ENCODE measurements around the gene TOP3A. TPM values are rescaled to one million over a fixed set of nuclear protein-coding genes. Genes with fewer than 3 reads are reported as not detected.
"Not testable (repeated sequence)": the region's sequence is repeated elsewhere in the genome, so short reads cannot be mapped to it uniquely, and the experiment has no call there.

The TOP3A gene
- polyA plus RNA-seq, 1 donor from 2014 or later = 19.5 TPM

DNA sequence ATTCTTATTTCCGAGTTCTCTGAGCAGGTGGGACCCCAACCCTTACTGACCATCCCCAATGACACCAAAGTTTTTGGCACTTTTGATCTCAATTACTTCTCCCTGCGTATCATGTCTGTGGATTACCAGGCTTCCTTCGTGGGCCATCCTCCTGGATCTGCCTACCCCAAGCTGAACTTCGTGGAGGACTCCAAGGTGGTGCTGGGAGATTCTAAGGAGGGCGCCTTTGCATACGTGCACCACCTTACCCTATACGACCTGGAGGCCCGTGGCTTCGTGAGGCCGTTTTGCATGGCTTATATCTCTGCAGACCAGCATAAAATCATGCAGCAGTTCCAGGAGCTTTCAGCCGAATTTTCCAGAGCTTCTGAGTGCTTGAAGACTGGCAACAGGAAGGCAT lies 1.2 kb upstream of the TOP3A start:
- H3K9me3 Mint-ChIP-seq = peaks cover 0 to 1% (median 0%) of the 10 kb centered on the region in 3 donors
- H3K4me1 Mint-ChIP-seq = peaks cover 29 to 61% (median 44%) of the 10 kb centered on the region in 3 donors
- peak overlapping the region; percentile 87 to 100 (median 100) for H3K27ac Mint-ChIP-seq
- H3K27me3 Mint-ChIP-seq = no peaks in the 10 kb centered on the region
- H3K4me3 Mint-ChIP-seq = peak overlapping the region; percentile 89 to 99 (median 98)
- H3K36me3 Mint-ChIP-seq = peaks cover 1% of the 10 kb centered on the region

GRCh38 chr17:18315562-18315922 lies 748 bp upstream of the TOP3A start:
- H3K36me3 Mint-ChIP-seq = peaks cover 3% of the 10 kb centered on the region
- H3K4me3 Mint-ChIP-seq = peak overlapping the region; percentile 89 to 99 (median 98)
- H3K4me1 Mint-ChIP-seq = peaks cover 29 to 59% (median 41%) of the 10 kb centered on the region in 3 donors

DNA sequence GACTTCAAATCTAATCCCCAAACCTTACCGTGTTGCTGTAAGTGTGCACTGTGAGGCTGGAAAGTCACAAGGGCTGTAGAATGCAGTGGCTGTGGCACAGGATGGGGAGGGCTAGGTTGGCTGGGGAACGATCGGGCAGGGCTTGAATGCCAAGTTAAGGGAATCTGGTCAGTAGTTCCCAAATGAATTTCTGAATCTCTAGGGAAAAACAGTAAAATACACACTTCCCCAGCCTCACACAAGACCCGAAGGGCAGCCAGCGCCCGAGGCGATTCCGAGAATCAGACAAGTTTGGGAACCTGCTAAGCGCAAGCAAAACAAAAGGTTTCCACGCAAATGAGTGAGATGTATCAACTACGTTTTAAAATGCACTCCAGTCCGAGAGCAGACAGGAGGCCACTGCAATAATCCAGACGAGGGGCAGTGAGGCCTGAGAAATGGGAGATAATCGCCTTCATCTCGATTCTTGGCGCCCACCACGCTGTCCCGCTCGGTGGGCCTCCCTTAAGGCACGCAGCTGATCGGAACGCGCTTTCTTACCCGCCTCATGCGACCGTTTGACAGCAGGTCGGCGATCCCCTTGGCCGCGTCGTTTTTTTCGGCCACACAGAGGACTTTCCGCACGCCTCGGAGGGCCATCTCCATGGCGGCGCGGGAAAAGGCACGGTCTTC lies 599 bp downstream of the TOP3A start:
- peaks cover 0 to 1% (median 0%) of the 10 kb centered on the region in 3 donors for H3K9me3 Mint-ChIP-seq
- peak overlapping the region; percentile 76 to 100 (median 87) for H3K27ac Mint-ChIP-seq
- H3K36me3 Mint-ChIP-seq = peaks cover 4% of the 10 kb centered on the region
- H3K27me3 Mint-ChIP-seq = no peaks in the 10 kb centered on the region
- H3K4me3 Mint-ChIP-seq = peak overlapping the region; percentile 89 to 99 (median 98)
- H3K4me1 Mint-ChIP-seq = peaks cover 18 to 51% (median 41%) of the 10 kb centered on the region in 3 donors

More at GRCh38 chr17:18315562-18315922, 748 bp upstream of the TOP3A start:
- no peaks in the 10 kb centered on the region for H3K27me3 Mint-ChIP-seq
- peak overlapping the region; percentile 87 to 100 (median 100) for H3K27ac Mint-ChIP-seq
- peaks cover 0 to 1% (median 0%) of the 10 kb centered on the region in 3 donors for H3K9me3 Mint-ChIP-seq

- H3K4me1 Mint-ChIP-seq = peaks cover 6 to 23% (median 15%) of the 10 kb centered on the region in 3 donors
- peaks cover 4% of the 10 kb centered on the region for H3K36me3 Mint-ChIP-seq
- no peak overlapping the region for H3K4me3 Mint-ChIP-seq
- H3K27me3 Mint-ChIP-seq = no peaks in the 10 kb centered on the region
- H3K27ac Mint-ChIP-seq = no peak overlapping the region
- H3K9me3 Mint-ChIP-seq = no peaks in the 10 kb centered on the region
Observed at GRCh38 chr17:18309202-18309601, 5.6 kb downstream of the TOP3A start.

- H3K9me3 Mint-ChIP-seq, H3K36me3 Mint-ChIP-seq, H3K4me1 Mint-ChIP-seq, H3K4me3 Mint-ChIP-seq, H3K27me3 Mint-ChIP-seq: not testable (repeated sequence)
- H3K27ac Mint-ChIP-seq = peak overlapping the region in 1 of 3 donors; percentile 20
Observed at GRCh38 chr17:18303206-18303605, 11.6 kb downstream of the TOP3A start.

GRCh38 chr17:18300725-18301480 lies 13.9 kb downstream of the TOP3A start:
- H3K4me1 Mint-ChIP-seq = peaks cover 6 to 11% (median 8%) of the 10 kb centered on the region in 3 donors
- no peaks in the 10 kb centered on the region for H3K27me3 Mint-ChIP-seq
- H3K9me3 Mint-ChIP-seq = no peaks in the 10 kb centered on the region
- H3K4me3 Mint-ChIP-seq = no peak overlapping the region
- H3K27ac Mint-ChIP-seq = no peak overlapping the region
- H3K36me3 Mint-ChIP-seq = no peaks in the 10 kb centered on the region

DNA sequence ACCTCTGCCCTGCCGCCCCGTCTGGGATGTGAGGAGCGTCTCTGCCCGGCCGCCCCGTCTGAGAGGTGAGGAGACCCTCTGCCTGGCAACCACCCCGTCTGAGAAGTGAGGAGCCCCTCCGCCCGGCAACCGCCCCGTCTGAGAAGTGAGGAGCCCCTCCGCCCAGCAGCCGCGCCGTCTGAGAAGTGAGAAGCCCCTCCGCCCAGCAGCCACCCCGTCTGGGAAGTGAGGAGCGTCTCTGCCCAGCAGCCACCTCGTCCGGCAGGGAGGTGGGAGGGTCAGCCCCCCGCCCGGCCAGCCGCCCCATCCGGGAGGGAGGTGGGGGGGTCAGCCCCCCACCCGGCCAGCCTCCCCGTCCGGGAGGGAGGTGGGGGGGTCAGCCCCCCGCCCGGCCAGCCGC lies 16.7 kb downstream of the TOP3A start:
- peaks cover 6 to 11% (median 8%) of the 10 kb centered on the region in 3 donors for H3K4me1 Mint-ChIP-seq
- not testable (repeated sequence) for H3K27me3 Mint-ChIP-seq, H3K27ac Mint-ChIP-seq, H3K9me3 Mint-ChIP-seq, H3K4me3 Mint-ChIP-seq, H3K36me3 Mint-ChIP-seq

DNA sequence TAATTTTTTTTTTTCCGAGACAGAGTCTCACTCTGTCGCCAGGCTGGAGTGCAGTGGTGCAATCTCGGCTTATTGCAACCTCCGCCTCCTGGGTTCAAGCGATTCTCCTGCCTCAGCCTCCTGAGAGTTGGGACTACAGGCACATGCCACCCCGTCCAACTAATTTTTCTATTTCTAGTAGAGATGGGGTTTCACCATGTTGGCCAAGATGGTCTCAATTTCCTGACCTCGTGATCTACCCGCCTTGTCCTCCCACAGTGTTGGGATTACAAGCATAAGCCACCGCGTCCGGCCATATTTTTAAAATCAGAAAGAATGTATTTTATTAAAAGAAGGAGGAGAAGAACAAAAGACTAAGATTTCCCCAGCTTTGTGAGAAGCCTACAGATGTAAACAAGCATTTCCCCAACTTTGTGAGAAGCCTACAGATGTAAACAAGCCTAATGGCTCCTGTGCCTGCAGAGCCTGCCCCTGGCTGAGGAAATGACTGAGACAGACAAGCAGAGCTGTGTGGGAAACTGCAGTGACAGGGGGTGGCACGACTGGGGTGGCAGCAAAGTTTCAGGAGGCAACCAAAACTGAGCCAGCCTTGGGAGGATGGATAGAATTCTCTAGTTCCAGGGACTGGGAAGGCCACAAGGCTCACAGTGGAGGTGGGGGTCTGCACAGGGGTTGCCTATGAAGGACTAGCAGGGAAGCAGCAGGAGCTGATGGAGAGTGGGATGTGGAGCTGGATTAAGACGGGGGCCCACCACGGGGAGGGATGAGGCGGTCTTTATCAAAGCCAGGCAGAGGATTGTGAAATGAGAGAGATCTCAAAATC lies 22.9 kb downstream of the TOP3A start:
- Mint-ChIP-seq H3K27me3 (no peaks in the 10 kb centered on the region), H3K27ac (no peak overlapping the region), H3K9me3 (no peaks in the 10 kb centered on the region), H3K4me1 (peaks cover under 1 to 6% (median 5%) of the 10 kb centered on the region in 3 donors), H3K36me3 (peaks cover 2% of the 10 kb centered on the region), H3K4me3 (no peak overlapping the region)

- Mint-ChIP-seq H3K4me1 (no peaks in the 10 kb centered on the region), H3K36me3 (peaks cover 9% of the 10 kb centered on the region), H3K27ac (peak overlapping the region in 1 of 3 donors; percentile 74), H3K27me3 (no peaks in the 10 kb centered on the region), H3K9me3 (no peaks in the 10 kb centered on the region), H3K4me3 (no peak overlapping the region)
Observed at GRCh38 chr17:18285296-18285695, 29.5 kb downstream of the TOP3A start.

DNA sequence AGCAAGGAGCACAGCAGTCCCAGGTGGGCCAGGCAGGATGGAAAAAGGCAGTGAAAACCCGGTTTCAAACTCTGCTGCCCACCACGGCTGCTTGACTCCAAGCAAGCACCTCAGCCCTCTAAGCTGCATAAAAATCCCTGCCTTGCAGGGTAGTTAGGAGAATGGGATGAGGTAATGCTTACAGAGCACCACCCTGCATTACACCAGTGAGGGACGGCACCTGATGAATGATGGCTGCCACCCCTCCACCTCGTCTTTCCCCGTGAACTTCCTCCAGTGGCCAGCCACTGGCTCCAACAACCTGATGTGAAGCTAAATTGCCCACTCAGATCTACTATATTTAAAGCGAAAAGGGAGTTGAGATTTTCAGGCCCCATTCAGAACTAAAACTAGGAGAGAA lies 33.0 kb downstream of the TOP3A start:
- H3K27me3 Mint-ChIP-seq = no peaks in the 10 kb centered on the region
- peaks cover 7% of the 10 kb centered on the region for H3K36me3 Mint-ChIP-seq
- H3K9me3 Mint-ChIP-seq = no peaks in the 10 kb centered on the region
- no peaks in the 10 kb centered on the region for H3K4me1 Mint-ChIP-seq
- no peak overlapping the region for H3K4me3 Mint-ChIP-seq
- no peak overlapping the region for H3K27ac Mint-ChIP-seq

- H3K9me3 Mint-ChIP-seq = no peaks in the 10 kb centered on the region
- H3K36me3 Mint-ChIP-seq = peaks cover 6% of the 10 kb centered on the region
- no peak overlapping the region for H3K27ac Mint-ChIP-seq
- no peaks in the 10 kb centered on the region for H3K27me3 Mint-ChIP-seq
- no peak overlapping the region for H3K4me3 Mint-ChIP-seq
- H3K4me1 Mint-ChIP-seq = no peaks in the 10 kb centered on the region
Observed at GRCh38 chr17:18280766-18281371, 33.9 kb downstream of the TOP3A start.

GRCh38 chr17:18280249-18280648 lies 34.5 kb downstream of the TOP3A start:
- H3K27me3 Mint-ChIP-seq = no peaks in the 10 kb centered on the region
- H3K9me3 Mint-ChIP-seq = no peaks in the 10 kb centered on the region
- H3K4me3 Mint-ChIP-seq = no peak overlapping the region
- H3K36me3 Mint-ChIP-seq = peaks cover 4% of the 10 kb centered on the region
- H3K27ac Mint-ChIP-seq = no peak overlapping the region
- no peaks in the 10 kb centered on the region for H3K4me1 Mint-ChIP-seq

GRCh38 chr17:18278867-18279266 lies 35.9 kb downstream of the TOP3A start:
- H3K36me3 Mint-ChIP-seq = peaks cover 4% of the 10 kb centered on the region
- no peaks in the 10 kb centered on the region for H3K4me1 Mint-ChIP-seq
- no peaks in the 10 kb centered on the region for H3K27me3 Mint-ChIP-seq
- H3K27ac Mint-ChIP-seq = no peak overlapping the region
- no peak overlapping the region for H3K4me3 Mint-ChIP-seq
- no peaks in the 10 kb centered on the region for H3K9me3 Mint-ChIP-seq

DNA sequence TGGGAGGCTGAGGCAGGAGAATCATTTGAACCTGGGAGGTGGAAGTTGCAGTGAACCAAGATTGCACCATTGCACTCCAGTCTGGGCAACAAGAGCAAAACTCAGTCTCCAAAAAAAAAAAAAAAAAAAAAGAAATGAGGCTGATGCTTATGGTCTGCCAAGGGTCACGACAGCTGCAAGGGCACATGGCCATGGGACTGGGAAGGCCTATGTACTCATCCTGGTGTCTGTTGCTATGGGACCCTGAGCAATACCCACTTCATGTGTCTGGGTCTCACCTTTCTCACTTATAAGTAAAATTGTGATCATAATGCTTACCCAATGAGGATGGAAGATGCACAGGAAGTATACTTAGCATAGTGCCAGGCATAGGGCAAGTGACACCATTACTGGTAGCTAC lies 37.7 kb downstream of the TOP3A start:
- Mint-ChIP-seq H3K36me3 (peaks cover 2% of the 10 kb centered on the region), H3K27ac (peak overlapping the region in 1 of 3 donors; percentile 50), H3K9me3 (no peaks in the 10 kb centered on the region), H3K4me1 (peaks cover 0 to 2% (median 0%) of the 10 kb centered on the region in 3 donors), H3K27me3 (no peaks in the 10 kb centered on the region), H3K4me3 (no peak overlapping the region)

All from IgD-negative memory B cell (primary cell).